Uterus (tissue), 4 donors: ENCODE data around the gene UBAC1. TPM values are rescaled to one million over a fixed set of nuclear protein-coding genes. Genes with fewer than 3 reads are reported as not detected.

Source experiments
- DNase-seq, 2 donors: peaks; one replicate each; pipeline ENCODE4 v3.0.0-alpha.2; 2019 to 2020
- H3K27ac ChIP-seq, 2 donors: fragments of 200-600 bp; sonication (generic); 1 replicate in 1 of 2; 2 replicates in 1 of 2; pipeline ENCODE4 v1.5.1; 2016 to 2018
- H3K27me3 ChIP-seq, 2 donors: fragments of 200-600 bp; sonication (generic); one replicate each; pipeline ENCODE4 v1.5.1; 2018 to 2019; ENCODE audit warnings: control low read depth in 1 of 2
- H3K36me3 ChIP-seq, 2 donors: fragments of 200-600 bp; sonication (generic); one replicate each; pipeline ENCODE4 v1.5.1; 2019; ENCODE audit warnings: control low read depth in 1 of 2
- H3K4me1 ChIP-seq, 2 donors: fragments of 200-600 bp; sonication (generic); one replicate each; pipeline ENCODE4 v1.5.1; 2018 to 2019; ENCODE audit warnings: control low read depth in 1 of 2
- H3K4me3 ChIP-seq, 2 donors: fragments of 200-600 bp; sonication (generic); 1 replicate in 1 of 2; 2 replicates in 1 of 2; pipeline ENCODE4 v1.5.1; 2018 to 2019; ENCODE audit warnings: mild to moderate bottlenecking in 1 of 2
- H3K9me3 ChIP-seq, 2 donors: fragments of 200-600 bp; sonication (generic); one replicate each; pipeline ENCODE4 v1.5.1; 2019; ENCODE audit warnings: control low read depth in 1 of 2
- CTCF ChIP-seq, 4 experiments: fragments of 200-600 bp in 2 of 4; fragments of 450-650 bp in 2 of 4; sonication (generic) in 2 of 4; IDR thresholded peaks; one replicate each; pipeline ENCODE4 v1.5.1; 2016 to 2019; ENCODE audit warnings: antibody characterized with exemption in 4 of 4, mild to moderate bottlenecking in 2 of 4, moderate library complexity in 1 of 4
- POLR2A ChIP-seq, 2 donors: fragments of 450-650 bp; IDR thresholded peaks; one replicate each; pipeline ENCODE4 v1.6.1; 2016; ENCODE audit warnings: antibody characterized with exemption in 2 of 2, mild to moderate bottlenecking in 1 of 2, moderate library complexity in 1 of 2
- intact Hi-C: fragments of 100-400 bp; cut with DNase I; formaldehyde crosslinking; loops from one replicate; pipeline ENCODE4 v1.15.1; 2023; ENCODE audit warnings: low total_unique reads
- total RNA-seq, 4 donors: library from RNA; depleted of rRNA in 3 of 4; stranded (reverse); fragments of >200 nt in 3 of 4; gene quantifications; one replicate each; pipeline versions ENCODE4 v1.1.0 to v1.2.4, GENCODE V29; 2014 to 2023
- donor health status: DM: yes; HTN: yes; CAD: no.

The UBAC1 gene
- total RNA-seq, 4 donors from 2014 or later: 25.1 to 46.1 (median 35.8) TPM

GRCh38 chr9:136007934-136008692 lies 46.9 kb upstream of the UBAC1 start:
- no peak for TF ChIP-seq POLR2A (IDR thresholded peaks at IDR 0.05)
- TF ChIP-seq CTCF (IDR thresholded peaks at IDR 0.05): no peak
- Histone ChIP-seq H3K4me1 (peaks cover 0 to 6% of the 10 kb centered on the region in 2 donors), H3K36me3 (no peaks in the 10 kb centered on the region), H3K27me3 (no peaks in the 10 kb centered on the region), H3K9me3 (no peaks in the 10 kb centered on the region), H3K27ac (peak overlapping the region; percentile 8 to 39), H3K4me3 (no peak overlapping the region)
- no peak for DNase-seq
- intact Hi-C loops: no loop called here

- intact Hi-C loops: no loop called here
- Histone ChIP-seq H3K4me3 (no peak overlapping the region), H3K9me3 (no peaks in the 10 kb centered on the region), H3K27me3 (no peaks in the 10 kb centered on the region), H3K27ac (peak overlapping the region; percentile 8 to 39), H3K4me1 (peaks cover 0 to 8% of the 10 kb centered on the region in 2 donors), H3K36me3 (no peaks in the 10 kb centered on the region)
- no peak for DNase-seq
- TF ChIP-seq POLR2A (IDR thresholded peaks at IDR 0.05) (no peak), CTCF (IDR thresholded peaks at IDR 0.05) (no peak)
These were observed 46.2 kb upstream of the UBAC1 start for GRCh38 chr9:136007276-136007933.

GRCh38 chr9:136006169-136006568 lies 45.0 kb upstream of the UBAC1 start:
- intact Hi-C loops: no loop called here
- no peaks in the 10 kb centered on the region for H3K9me3 ChIP-seq

GRCh38 chr9:136004712-136005111 lies 43.5 kb upstream of the UBAC1 start:
- intact Hi-C loops: no loop called here
- Histone ChIP-seq H3K27ac (no peak overlapping the region), H3K4me1 (peaks cover 0 to 8% of the 10 kb centered on the region in 2 donors)

More at GRCh38 chr9:136006169-136006568, 45.0 kb upstream of the UBAC1 start:
- no peaks in the 10 kb centered on the region for H3K36me3 ChIP-seq
- H3K4me3 ChIP-seq: no peak overlapping the region
- H3K27ac ChIP-seq: no peak overlapping the region
- TF ChIP-seq CTCF (IDR thresholded peaks at IDR 0.05) (no peak), POLR2A (IDR thresholded peaks at IDR 0.05) (no peak)
- H3K27me3 ChIP-seq: no peaks in the 10 kb centered on the region
- DNase-seq: no peak
- peaks cover 0 to 8% of the 10 kb centered on the region in 2 donors for H3K4me1 ChIP-seq

GRCh38 chr9:136004219-136004618 lies 43.0 kb upstream of the UBAC1 start:
- Histone ChIP-seq H3K4me1 (peaks cover 0 to 8% of the 10 kb centered on the region in 2 donors), H3K27ac (no peak overlapping the region), H3K9me3 (no peaks in the 10 kb centered on the region), H3K4me3 (no peak overlapping the region), H3K27me3 (no peaks in the 10 kb centered on the region), H3K36me3 (no peaks in the 10 kb centered on the region)
- no peak for DNase-seq
- intact Hi-C loops: no loop called here
- TF ChIP-seq POLR2A (IDR thresholded peaks at IDR 0.05) (no peak), CTCF (IDR thresholded peaks at IDR 0.05) (no peak)

More at GRCh38 chr9:136004712-136005111, 43.5 kb upstream of the UBAC1 start:
- Histone ChIP-seq H3K36me3 (no peaks in the 10 kb centered on the region), H3K9me3 (no peaks in the 10 kb centered on the region), H3K27me3 (no peaks in the 10 kb centered on the region), H3K4me3 (no peak overlapping the region)
- TF ChIP-seq POLR2A (IDR thresholded peaks at IDR 0.05): no peak
- no peak for DNase-seq
